Measurements from ENCODE around the gene KRTAP12-3.
"Not testable (repeated sequence)": the region's sequence is repeated elsewhere in the genome, so short reads cannot be mapped to it uniquely, and the experiment has no call there.

Gene KRTAP12-3

GRCh38 chr21:44653656-44654575 is 3.8 kb upstream of the KRTAP12-3 start:
- no peak for DNase-seq

- no peak for DNase-seq
Measured at GRCh38 chr21:44654576-44655175, 3.1 kb upstream of the KRTAP12-3 start, which contains the start of gene KRTAP12-4. Gene KRTAP12-4, minus strand, starts transcription at chr21:44654659. Its CDS starts 45 bp downstream, at chr21:44654614.

- DNase-seq, result no peak
Measured at GRCh38 chr21:44656868-44657267, 864 bp upstream of the KRTAP12-3 start.

GRCh38 chr21:44658541-44658910 is 794 bp downstream of the KRTAP12-3 start:
- no peak for DNase-seq

GRCh38 chr21:44658913-44659595 is 1.3 kb downstream of the KRTAP12-3 start:
- no peak for DNase-seq

GRCh38 chr21:44661567-44661966 is 3.8 kb downstream of the KRTAP12-3 start:
- not testable (repeated sequence) for DNase-seq

- DNase-seq, result no peak
Measured at GRCh38 chr21:44664691-44665090, 7.0 kb downstream of the KRTAP12-3 start.

GRCh38 chr21:44666401-44667320 is 8.9 kb downstream of the KRTAP12-3 start, which contains the start of gene KRTAP12-2:
Gene KRTAP12-2, minus strand, starts transcription at chr21:44666927. Its CDS starts 41 bp downstream, at chr21:44666886.
- no peak for DNase-seq

- DNase-seq, result no peak
Measured at GRCh38 chr21:44667612-44668011, 9.9 kb downstream of the KRTAP12-3 start.

- DNase-seq, result no peak
Measured at GRCh38 chr21:44670642-44671432, 13.1 kb downstream of the KRTAP12-3 start.

GRCh38 chr21:44671911-44672310 is 14.2 kb downstream of the KRTAP12-3 start:
- DNase-seq, result no peak

GRCh38 chr21:44677881-44678280 is 20.1 kb downstream of the KRTAP12-3 start:
- DNase-seq, result no peak

GRCh38 chr21:44681152-44681551 is 23.4 kb downstream of the KRTAP12-3 start:
- no peak for DNase-seq

GRCh38 chr21:44681861-44682579 is 24.3 kb downstream of the KRTAP12-3 start, which contains the start of gene KRTAP12-1:
Gene KRTAP12-1, minus strand, starts transcription at chr21:44682163. Its CDS starts 40 bp downstream, at chr21:44682123.
- no peak for DNase-seq

- DNase-seq, result no peak
Measured at GRCh38 chr21:44682580-44683151, 24.9 kb downstream of the KRTAP12-3 start.

GRCh38 chr21:44684077-44684476 is 26.3 kb downstream of the KRTAP12-3 start:
- no peak for DNase-seq

- no peak for DNase-seq
Measured at GRCh38 chr21:44684483-44684882, 26.8 kb downstream of the KRTAP12-3 start.

GRCh38 chr21:44685050-44685449 is 27.3 kb downstream of the KRTAP12-3 start:
- not testable (repeated sequence) for DNase-seq

- DNase-seq, result no peak
Measured at GRCh38 chr21:44686000-44686781, 28.5 kb downstream of the KRTAP12-3 start.
